PC-3 (cell line): ENCODE data around the gene SH3RF2. TPM values are rescaled to one million over a fixed set of nuclear protein-coding genes. Genes with fewer than 3 reads are reported as not detected.

ENCODE experiments used
- ATAC-seq: fragments of 200-7000 bp; cut with Tn5 transposase; 2 replicates; pipeline ENCODE4 v1.9.1; 2020; ENCODE audit warnings: mild to moderate bottlenecking, moderate library complexity
- BruUV-seq: library from RNA; stranded (reverse); fragments of 400-500 nt; replicated peaks from 2 replicates; lab custom pipeline; 2021; lab: Mats Ljungman, UMichigan
- CTCF ChIA-PET: fragments of 300-600 bp; sonication (Branson Sonifier 250); formaldehyde crosslinking; loops from one replicate; lab custom pipeline; 2022; ENCODE audit warnings: antibody characterized with exemption; lab: Charles Lee
- POLR2A ChIA-PET: fragments of 300-600 bp; sonication (Branson Sonifier 250); formaldehyde crosslinking; loops from one replicate; lab custom pipeline; 2022; ENCODE audit warnings: antibody characterized with exemption; ENCODE audit not compliant: unreplicated experiment; lab: Charles Lee
- DNase-seq: peaks from one replicate; pipeline ENCODE4 v3.0.0-alpha.2; 2015
- H2AFZ ChIP-seq: fragments of 300-600 bp; sonication (generic); 2 replicates; pipeline ENCODE4 v1.6.0; 2016; ENCODE audit warnings: antibody characterized with exemption, low read length
- H3F3A ChIP-seq: fragments of 300-600 bp; sonication (generic); one replicate; pipeline ENCODE4 v1.6.0; 2017; ENCODE audit warnings: antibody characterized with exemption, low read length, control low read depth, mild to moderate bottlenecking; ENCODE audit not compliant: unreplicated experiment
- H3K27ac ChIP-seq: fragments of 300-600 bp; sonication (generic); 2 replicates; pipeline ENCODE4 v1.5.1; 2016; ENCODE audit warnings: mild to moderate bottlenecking, low read length
- H3K27me3 ChIP-seq: fragments of 300-600 bp; sonication (generic); 2 replicates; pipeline ENCODE4 v1.6.1; 2016; ENCODE audit warnings: low read length, mixed read lengths
- H3K36me3 ChIP-seq: fragments of 300-600 bp; sonication (generic); 2 replicates; pipeline ENCODE4 v1.6.1; 2016; ENCODE audit warnings: low read depth, mixed run types, low read length, mixed read lengths
- H3K4me1 ChIP-seq: fragments of 300-600 bp; sonication (generic); 2 replicates; pipeline ENCODE4 v1.5.1; 2016; ENCODE audit warnings: low read length; ENCODE audit not compliant: insufficient read depth
- H3K4me2 ChIP-seq: fragments of 300-600 bp; sonication (generic); 2 replicates; pipeline ENCODE4 v1.6.0; 2016; ENCODE audit warnings: low read length
- H3K4me3 ChIP-seq: fragments of 300-600 bp; sonication (generic); 2 replicates; pipeline ENCODE4 v1.5.1; 2016; ENCODE audit warnings: mild to moderate bottlenecking, low read length, mixed read lengths
- H3K79me2 ChIP-seq: fragments of 300-600 bp; sonication (generic); 2 replicates; pipeline ENCODE4 v1.6.1; 2017; ENCODE audit warnings: low read length, mixed read lengths
- H3K9ac ChIP-seq: fragments of 300-600 bp; sonication (generic); 2 replicates; pipeline ENCODE4 v1.6.0; 2016; ENCODE audit warnings: mild to moderate bottlenecking, low read length
- H3K9me2 ChIP-seq: fragments of 300-600 bp; sonication (generic); replicated peaks from 2 replicates; pipeline ENCODE4 v1.6.1; 2016; ENCODE audit warnings: mixed run types, low read length, mixed read lengths
- H3K9me3 ChIP-seq: fragments of 300-600 bp; sonication (generic); 2 replicates; pipeline ENCODE4 v1.6.1; 2016; ENCODE audit warnings: low read length, mixed read lengths
- H4K20me1 ChIP-seq: fragments of 300-600 bp; sonication (generic); 2 replicates; pipeline ENCODE4 v1.6.1; 2016; ENCODE audit warnings: low read length, mixed read lengths
- EZH2 ChIP-seq: fragments of 300-600 bp; sonication (generic); IDR thresholded peaks from one replicate; pipeline ENCODE4 v1.6.1; 2017; ENCODE audit warnings: antibody characterized with exemption, mild to moderate bottlenecking, low read length; ENCODE audit not compliant: unreplicated experiment
- EZH2phosphoT487 ChIP-seq: fragments of 300-600 bp; sonication (generic); IDR thresholded peaks from 2 replicates; pipeline ENCODE4 v1.6.1; 2018; ENCODE audit warnings: mild to moderate bottlenecking, antibody characterized with exemption, low read length, borderline replicate concordance
- intact Hi-C: fragments of 100-400 bp; cut with micrococcal nuclease; formaldehyde crosslinking; loops from 2 replicates; pipeline ENCODE4 v1.9.0; 2023
- total RNA-seq: library from RNA; depleted of rRNA; stranded (reverse); fragments of >200 nt; gene quantifications from 2 replicates; pipeline ENCODE4 v1.2.3, GENCODE V29; 2014
- TF ChIP-seq, protein P1 (sequence below): fragments of 300-600 bp; sonication (generic); conservative IDR thresholded peaks from 2 replicates; pipeline ENCODE4 v1.5.1; 2017; ENCODE audit warnings: antibody characterized with exemption, low read depth, mild to moderate bottlenecking, low read length

Gene SH3RF2
- total RNA-seq, 1 experiment from 2014 or later, result 5.9 TPM

DNA sequence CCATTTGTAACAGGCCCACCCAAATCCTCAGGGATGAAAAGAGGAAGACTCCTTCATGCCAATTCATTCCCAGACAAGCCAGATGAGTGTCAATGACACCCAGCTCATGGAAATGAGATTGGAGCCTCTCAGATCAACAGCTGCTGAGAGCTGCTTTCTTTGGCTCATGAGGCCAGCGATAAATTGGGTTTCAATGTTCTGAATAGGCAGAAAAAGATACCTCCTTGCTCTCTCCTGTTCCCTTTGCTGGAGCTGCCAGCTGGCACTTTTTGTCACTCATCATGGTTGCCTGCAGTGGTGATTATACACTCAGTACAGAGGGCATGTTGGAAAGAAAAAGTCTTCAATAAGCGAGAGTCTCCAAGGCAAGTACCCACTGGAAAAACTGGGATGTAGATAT is 47.1 kb downstream of the SH3RF2 start:
- Histone ChIP-seq H3K4me3 (no peak overlapping the region), H3F3A (no peaks in the 10 kb centered on the region), H3K4me1 (peaks cover 34% of the 10 kb centered on the region), H3K27me3 (no peaks in the 10 kb centered on the region), H3K79me2 (no peaks in the 10 kb centered on the region), H4K20me1 (no peaks in the 10 kb centered on the region), H3K9me2 (no peaks in the 10 kb centered on the region), H3K27ac (peak overlapping the region; percentile 42), H2AFZ (no peak overlapping the region), H3K9me3 (no peaks in the 10 kb centered on the region), H3K36me3 (no peaks in the 10 kb centered on the region), H3K9ac (no peak overlapping the region), H3K4me2 (no peak overlapping the region)
- BruUV-seq, result no TSS peak
- POLR2A ChIA-PET, result no interaction called here
- no peak for ATAC-seq
- TF ChIP-seq EZH2 (no peak), EZH2phosphoT487 (no peak)
- TF ChIP-seq, protein P1, sequence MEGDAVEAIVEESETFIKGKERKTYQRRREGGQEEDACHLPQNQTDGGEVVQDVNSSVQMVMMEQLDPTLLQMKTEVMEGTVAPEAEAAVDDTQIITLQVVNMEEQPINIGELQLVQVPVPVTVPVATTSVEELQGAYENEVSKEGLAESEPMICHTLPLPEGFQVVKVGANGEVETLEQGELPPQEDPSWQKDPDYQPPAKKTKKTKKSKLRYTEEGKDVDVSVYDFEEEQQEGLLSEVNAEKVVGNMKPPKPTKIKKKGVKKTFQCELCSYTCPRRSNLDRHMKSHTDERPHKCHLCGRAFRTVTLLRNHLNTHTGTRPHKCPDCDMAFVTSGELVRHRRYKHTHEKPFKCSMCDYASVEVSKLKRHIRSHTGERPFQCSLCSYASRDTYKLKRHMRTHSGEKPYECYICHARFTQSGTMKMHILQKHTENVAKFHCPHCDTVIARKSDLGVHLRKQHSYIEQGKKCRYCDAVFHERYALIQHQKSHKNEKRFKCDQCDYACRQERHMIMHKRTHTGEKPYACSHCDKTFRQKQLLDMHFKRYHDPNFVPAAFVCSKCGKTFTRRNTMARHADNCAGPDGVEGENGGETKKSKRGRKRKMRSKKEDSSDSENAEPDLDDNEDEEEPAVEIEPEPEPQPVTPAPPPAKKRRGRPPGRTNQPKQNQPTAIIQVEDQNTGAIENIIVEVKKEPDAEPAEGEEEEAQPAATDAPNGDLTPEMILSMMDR, result no peak
- DNase-seq, result no peak
- intact Hi-C loops, result loop anchor here (2.0 to 5.0 kb wide), 3 partner anchors 44 to 59 kb away; partner anchors contain the start of gene SH3RF2
- CTCF ChIA-PET, result no interaction called here

DNA sequence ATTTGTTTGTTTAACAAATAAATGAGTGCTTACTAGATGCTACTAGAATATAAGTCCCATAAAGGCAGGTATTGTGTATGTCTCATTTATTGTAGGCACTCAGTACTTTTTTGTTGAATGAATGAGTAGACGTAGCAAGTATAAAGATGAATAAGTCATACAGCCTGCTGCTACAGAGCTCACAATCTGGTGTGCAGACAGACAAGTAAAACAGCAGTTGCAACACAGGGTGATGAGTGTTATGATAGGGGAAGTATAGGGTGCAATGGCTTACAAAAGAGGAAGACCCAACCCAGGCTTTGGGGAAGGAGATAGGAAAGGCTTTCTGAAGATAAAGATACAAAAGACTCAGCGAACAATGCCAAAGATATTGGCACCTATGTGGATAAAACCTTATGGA is 47.7 kb downstream of the SH3RF2 start:
- POLR2A ChIA-PET, result no interaction called here
- no TSS peak for BruUV-seq
- H3K36me3 ChIP-seq, result no peaks in the 10 kb centered on the region

GRCh38 chr5:145987856-145988255 is 51.5 kb downstream of the SH3RF2 start:
- TF ChIP-seq EZH2 (no peak), EZH2phosphoT487 (no peak)
- TF ChIP-seq, protein P1, result no peak
- DNase-seq (no peak), ATAC-seq (no peak)
- H3K4me2 ChIP-seq, result no peak overlapping the region
- CTCF ChIA-PET, result interaction anchor here (0.5 kb wide), 1 partner anchor 1072 kb away, joined by 6 read pairs; no protein-coding TSS in a partner anchor
- no peaks in the 10 kb centered on the region for H3F3A ChIP-seq
- no peaks in the 10 kb centered on the region for H3K36me3 ChIP-seq
- intact Hi-C loops, result no loop called here
- H3K27ac ChIP-seq, result no peak overlapping the region
- no peaks in the 10 kb centered on the region for H4K20me1 ChIP-seq
- no peaks in the 10 kb centered on the region for H3K79me2 ChIP-seq
- no peaks in the 10 kb centered on the region for H3K27me3 ChIP-seq
- H3K9me3 ChIP-seq, result no peaks in the 10 kb centered on the region
- peaks cover 9% of the 10 kb centered on the region for H3K4me1 ChIP-seq
- H2AFZ ChIP-seq, result no peak overlapping the region
- no peak overlapping the region for H3K9ac ChIP-seq
- H3K4me3 ChIP-seq, result no peak overlapping the region
- POLR2A ChIA-PET, result no interaction called here
- H3K9me2 ChIP-seq, result no peaks in the 10 kb centered on the region
- BruUV-seq, result no TSS peak

More for the DNA sequence above, 47.7 kb downstream of the SH3RF2 start:
- no peaks in the 10 kb centered on the region for H3K9me2 ChIP-seq
- H3F3A ChIP-seq, result no peaks in the 10 kb centered on the region
- H3K27me3 ChIP-seq, result no peaks in the 10 kb centered on the region
- H3K4me3 ChIP-seq, result no peak overlapping the region
- intact Hi-C loops, result loop anchor here (5.0 kb wide), 1 partner anchor 43 kb away; no protein-coding TSS in a partner anchor
- H3K9ac ChIP-seq, result no peak overlapping the region
- no peaks in the 10 kb centered on the region for H3K9me3 ChIP-seq
- H3K4me1 ChIP-seq, result peaks cover 34% of the 10 kb centered on the region
- ATAC-seq (peak; percentile 42), DNase-seq (peak; percentile 30)
- CTCF ChIA-PET, result no interaction called here
- no peak for TF ChIP-seq EZH2phosphoT487
- no peak overlapping the region for H3K4me2 ChIP-seq
- no peaks in the 10 kb centered on the region for H4K20me1 ChIP-seq
- no peaks in the 10 kb centered on the region for H3K79me2 ChIP-seq
- H3K27ac ChIP-seq, result 0 out of 2 replicates have a peak overlapping the region, but pooled peaks have one; percentile 6
- H2AFZ ChIP-seq, result no peak overlapping the region
